Nephron (organoid): Measurements from ENCODE around the gene KIAA1210.

Experiments
- H3K27ac Mint-ChIP-seq, 3 experiments: 2 replicates each; pipeline ENCODE4 v1.8.0; 2020; ENCODE audit warnings: mixed read lengths in 3 of 3, mild to moderate bottlenecking in 2 of 3, moderate library complexity in 1 of 3
- H3K27me3 Mint-ChIP-seq: 2 replicates; pipeline ENCODE4 v1.8.0; 2021; ENCODE audit warnings: low read depth, mild to moderate bottlenecking, moderate library complexity, mixed read lengths
- H3K36me3 Mint-ChIP-seq: 2 replicates; pipeline ENCODE4 v1.8.0; 2020; ENCODE audit warnings: low read depth, mixed read lengths
- H3K4me1 Mint-ChIP-seq: 2 replicates; pipeline ENCODE4 v1.8.0; 2020; ENCODE audit warnings: mixed read lengths
- H3K4me3 Mint-ChIP-seq, 3 experiments: 2 replicates each; pipeline ENCODE4 v1.8.0; 2020; ENCODE audit warnings: mild to moderate bottlenecking in 3 of 3, mixed read lengths in 3 of 3, moderate library complexity in 2 of 3
- H3K9me3 Mint-ChIP-seq: 2 replicates; pipeline ENCODE4 v1.8.0; 2020; ENCODE audit warnings: mixed read lengths
- TF ChIP-seq, protein P1 (sequence below), 3 experiments: fragments of 200-600 bp; sonication (generic); IDR thresholded peaks; one replicate each; pipeline ENCODE4 v1.5.0; 2021; ENCODE audit warnings: antibody characterized with exemption in 3 of 3; ENCODE audit not compliant: unreplicated experiment in 3 of 3

Gene KIAA1210

DNA sequence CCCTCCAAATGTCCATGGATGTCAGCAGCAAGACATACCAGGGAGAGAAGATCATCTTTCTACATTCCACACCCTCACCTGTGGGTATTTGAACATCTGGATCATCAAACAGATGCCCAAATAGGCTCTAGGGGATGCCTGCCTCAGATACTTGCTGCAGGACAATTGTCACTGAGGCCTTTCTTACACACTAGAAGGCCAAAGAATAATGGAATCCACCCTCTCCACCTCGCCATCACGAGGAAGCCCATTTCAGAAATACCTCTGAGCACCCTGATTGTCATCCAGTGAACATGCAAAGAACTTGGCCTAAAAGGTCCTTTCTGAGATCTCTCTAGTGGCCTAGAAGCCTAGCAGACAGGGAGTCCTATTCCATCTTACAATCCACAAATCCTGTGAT is 6.9 kb upstream of the KIAA1210 start:
- H3K27ac Mint-ChIP-seq, result no peak overlapping the region
- no peaks in the 10 kb centered on the region for H3K36me3 Mint-ChIP-seq
- H3K4me3 Mint-ChIP-seq, result no peak overlapping the region
- no peaks in the 10 kb centered on the region for H3K27me3 Mint-ChIP-seq
- TF ChIP-seq, protein P1, sequence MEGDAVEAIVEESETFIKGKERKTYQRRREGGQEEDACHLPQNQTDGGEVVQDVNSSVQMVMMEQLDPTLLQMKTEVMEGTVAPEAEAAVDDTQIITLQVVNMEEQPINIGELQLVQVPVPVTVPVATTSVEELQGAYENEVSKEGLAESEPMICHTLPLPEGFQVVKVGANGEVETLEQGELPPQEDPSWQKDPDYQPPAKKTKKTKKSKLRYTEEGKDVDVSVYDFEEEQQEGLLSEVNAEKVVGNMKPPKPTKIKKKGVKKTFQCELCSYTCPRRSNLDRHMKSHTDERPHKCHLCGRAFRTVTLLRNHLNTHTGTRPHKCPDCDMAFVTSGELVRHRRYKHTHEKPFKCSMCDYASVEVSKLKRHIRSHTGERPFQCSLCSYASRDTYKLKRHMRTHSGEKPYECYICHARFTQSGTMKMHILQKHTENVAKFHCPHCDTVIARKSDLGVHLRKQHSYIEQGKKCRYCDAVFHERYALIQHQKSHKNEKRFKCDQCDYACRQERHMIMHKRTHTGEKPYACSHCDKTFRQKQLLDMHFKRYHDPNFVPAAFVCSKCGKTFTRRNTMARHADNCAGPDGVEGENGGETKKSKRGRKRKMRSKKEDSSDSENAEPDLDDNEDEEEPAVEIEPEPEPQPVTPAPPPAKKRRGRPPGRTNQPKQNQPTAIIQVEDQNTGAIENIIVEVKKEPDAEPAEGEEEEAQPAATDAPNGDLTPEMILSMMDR (IDR thresholded peaks at IDR 0.05; ENCODE audit: unreplicated experiment in 3 of 3), result no peak
- H3K4me1 Mint-ChIP-seq, result peaks cover 16% of the 10 kb centered on the region
- peaks cover 21% of the 10 kb centered on the region for H3K9me3 Mint-ChIP-seq

DNA sequence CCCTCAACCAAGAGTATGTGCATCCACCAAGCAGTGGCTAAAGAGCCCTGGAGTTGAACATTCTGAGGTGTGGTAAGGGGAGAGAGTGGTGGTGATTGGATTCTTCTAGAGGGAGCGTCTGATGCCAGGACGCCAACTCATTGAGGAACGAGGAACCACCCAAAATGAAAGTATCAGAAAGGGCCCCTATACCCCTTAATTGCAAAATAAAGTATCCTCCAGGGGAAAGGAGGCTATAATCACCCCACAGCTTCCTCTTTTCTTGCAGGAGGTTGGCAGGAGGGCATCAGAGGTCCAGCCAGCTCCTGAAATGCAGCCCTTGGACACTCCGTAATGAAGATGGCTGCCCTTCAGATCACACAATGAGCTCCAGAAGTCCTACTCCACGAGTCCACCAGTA is 5.3 kb upstream of the KIAA1210 start:
- Mint-ChIP-seq H3K27me3 (no peaks in the 10 kb centered on the region), H3K9me3 (peaks cover 20% of the 10 kb centered on the region), H3K4me1 (peaks cover 16% of the 10 kb centered on the region), H3K36me3 (no peaks in the 10 kb centered on the region), H3K4me3 (no peak overlapping the region), H3K27ac (no peak overlapping the region)
- TF ChIP-seq, protein P1 (IDR thresholded peaks at IDR 0.05; ENCODE audit: unreplicated experiment in 3 of 3), result no peak

DNA sequence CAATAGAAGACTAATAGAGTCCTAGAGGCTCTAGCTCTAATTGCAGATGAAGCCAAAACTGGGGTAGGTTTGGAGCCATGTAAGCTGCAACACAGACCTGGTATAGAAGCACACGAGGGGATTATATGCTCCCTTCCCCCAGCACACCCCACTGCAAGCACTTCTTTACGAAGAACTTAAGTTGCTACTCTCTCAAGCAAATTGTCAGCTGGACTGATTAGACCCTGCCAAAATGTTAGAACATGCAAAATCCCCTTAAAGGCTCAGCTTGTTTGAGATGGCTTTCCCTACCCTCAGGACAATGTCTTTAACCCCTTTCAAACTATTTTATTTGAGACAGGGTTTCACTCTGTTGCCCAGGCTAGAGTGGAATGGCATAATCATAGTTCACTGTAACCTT is 4.7 kb upstream of the KIAA1210 start:
- no peak overlapping the region for H3K4me3 Mint-ChIP-seq
- H3K36me3 Mint-ChIP-seq, result no peaks in the 10 kb centered on the region
- H3K9me3 Mint-ChIP-seq, result peaks cover 17% of the 10 kb centered on the region
- H3K4me1 Mint-ChIP-seq, result peaks cover 16% of the 10 kb centered on the region
- no peaks in the 10 kb centered on the region for H3K27me3 Mint-ChIP-seq
- peak overlapping the region; percentile 42 to 95 (median 73) for H3K27ac Mint-ChIP-seq
- TF ChIP-seq, protein P1 (IDR thresholded peaks at IDR 0.05; ENCODE audit: unreplicated experiment in 3 of 3), result no peak

DNA sequence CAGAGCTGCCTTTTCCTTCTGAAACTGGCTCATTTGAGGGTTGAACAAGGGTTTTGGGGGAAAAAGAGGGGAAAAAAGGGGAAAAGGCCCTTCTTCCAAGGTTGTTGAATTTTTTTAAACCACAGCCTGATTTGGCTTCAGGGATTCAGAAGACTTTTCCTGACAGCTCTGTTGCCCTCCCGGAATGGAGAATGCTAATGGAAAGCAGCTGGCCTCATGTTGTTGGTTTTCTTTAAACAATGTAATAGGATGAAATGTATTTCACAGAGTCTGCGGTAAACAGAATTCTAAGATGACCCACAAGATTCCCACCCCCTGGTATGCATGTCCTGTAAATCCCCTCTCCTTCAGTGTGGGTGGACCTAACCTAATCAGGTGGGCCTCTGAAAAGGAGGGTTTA is 3.3 kb upstream of the KIAA1210 start:
- TF ChIP-seq, protein P1 (IDR thresholded peaks at IDR 0.05; ENCODE audit: unreplicated experiment in 3 of 3), result no peak
- no peaks in the 10 kb centered on the region for H3K36me3 Mint-ChIP-seq
- no peak overlapping the region for H3K4me3 Mint-ChIP-seq
- peaks cover 9% of the 10 kb centered on the region for H3K9me3 Mint-ChIP-seq
- H3K27me3 Mint-ChIP-seq, result no peaks in the 10 kb centered on the region
- H3K4me1 Mint-ChIP-seq, result peaks cover 16% of the 10 kb centered on the region
- H3K27ac Mint-ChIP-seq, result peak overlapping the region; percentile 80 to 95 (median 83)

DNA sequence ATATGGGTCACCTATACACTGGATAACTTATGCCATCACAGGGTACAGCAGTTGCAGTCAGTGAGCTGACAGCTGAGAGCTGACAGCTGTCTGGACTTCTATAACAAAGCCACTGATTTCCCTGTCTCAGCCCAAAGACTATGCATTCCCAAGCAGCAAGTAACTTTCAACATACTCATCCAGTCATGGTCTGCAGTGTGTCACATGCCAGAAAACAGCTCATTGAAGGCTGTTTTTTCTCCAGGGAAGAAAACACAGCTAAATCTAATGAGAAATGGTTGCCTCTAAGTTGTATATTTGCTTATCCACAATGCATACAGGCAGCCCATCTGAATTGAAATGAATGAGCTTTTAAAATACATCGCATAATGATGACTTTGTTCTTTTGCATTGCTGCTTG is 6.3 kb downstream of the KIAA1210 start:
- TF ChIP-seq, protein P1 (IDR thresholded peaks at IDR 0.05; ENCODE audit: unreplicated experiment in 3 of 3), result no peak
- Mint-ChIP-seq H3K36me3 (no peaks in the 10 kb centered on the region), H3K9me3 (peaks cover 3% of the 10 kb centered on the region), H3K4me3 (no peak overlapping the region), H3K27me3 (no peaks in the 10 kb centered on the region), H3K4me1 (peaks cover 11% of the 10 kb centered on the region), H3K27ac (peak overlapping the region; percentile 34 to 57 (median 38))

DNA sequence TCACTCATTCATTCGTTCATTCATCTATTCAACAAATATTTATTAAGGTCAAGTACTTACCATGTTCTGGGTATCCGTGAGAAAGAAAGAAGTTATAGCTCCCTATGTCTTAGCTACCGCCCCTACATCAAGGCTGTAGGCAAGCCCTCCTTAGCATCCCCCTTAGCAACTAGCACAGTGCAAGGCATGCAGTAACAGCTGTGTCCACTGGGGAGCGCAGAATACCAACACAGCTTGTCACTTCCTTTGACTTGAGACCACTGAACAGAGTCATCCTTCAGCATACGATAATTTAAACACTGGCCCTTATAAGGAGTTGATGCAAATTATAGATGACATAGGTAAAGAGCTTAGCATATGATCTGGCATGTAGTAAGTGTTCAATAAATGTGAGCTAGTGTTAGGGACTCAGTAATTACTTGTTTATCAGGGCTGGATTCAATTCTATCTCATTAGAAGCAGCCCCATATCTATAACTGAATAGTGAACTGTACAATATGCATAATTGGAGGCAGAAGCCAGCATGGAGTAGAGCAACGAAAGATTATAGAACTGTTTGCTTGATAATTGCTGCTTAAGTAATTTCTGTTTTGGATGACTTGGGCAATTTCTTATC is 8.7 kb downstream of the KIAA1210 start:
- no peak overlapping the region for H3K4me3 Mint-ChIP-seq
- peak overlapping the region in 2 of 3 experiments; percentile 16 to 49 for H3K27ac Mint-ChIP-seq
- H3K9me3 Mint-ChIP-seq, result peaks cover 3% of the 10 kb centered on the region
- TF ChIP-seq, protein P1 (IDR thresholded peaks at IDR 0.05; ENCODE audit: unreplicated experiment in 3 of 3), result peak; percentile 64 to 75 (median 66)
- H3K4me1 Mint-ChIP-seq, result peaks cover 11% of the 10 kb centered on the region
- no peaks in the 10 kb centered on the region for H3K36me3 Mint-ChIP-seq
- H3K27me3 Mint-ChIP-seq, result peaks cover 4% of the 10 kb centered on the region
